ENCODE data around the gene LSAMP.

DNA sequence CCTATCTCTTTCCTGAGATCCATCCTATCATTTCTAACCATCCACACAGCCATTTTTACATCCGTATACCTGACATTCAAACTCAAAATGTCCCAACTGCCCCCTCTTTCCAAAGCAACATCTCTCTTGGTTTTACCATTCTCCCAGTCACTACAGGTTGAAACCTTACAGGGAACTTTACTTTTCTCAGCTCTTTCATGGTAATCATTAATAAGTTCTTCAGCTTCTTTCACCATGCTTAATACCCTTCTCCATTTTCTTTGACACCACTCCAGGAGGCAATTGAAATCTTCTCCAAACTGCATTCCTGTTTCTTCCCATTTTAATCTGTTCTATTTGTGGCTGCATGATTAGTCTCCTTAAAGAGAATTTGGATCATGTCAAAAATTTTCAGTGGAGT lies 469.5 kb downstream of the LSAMP start:
- TF ChIP-seq, protein P1, sequence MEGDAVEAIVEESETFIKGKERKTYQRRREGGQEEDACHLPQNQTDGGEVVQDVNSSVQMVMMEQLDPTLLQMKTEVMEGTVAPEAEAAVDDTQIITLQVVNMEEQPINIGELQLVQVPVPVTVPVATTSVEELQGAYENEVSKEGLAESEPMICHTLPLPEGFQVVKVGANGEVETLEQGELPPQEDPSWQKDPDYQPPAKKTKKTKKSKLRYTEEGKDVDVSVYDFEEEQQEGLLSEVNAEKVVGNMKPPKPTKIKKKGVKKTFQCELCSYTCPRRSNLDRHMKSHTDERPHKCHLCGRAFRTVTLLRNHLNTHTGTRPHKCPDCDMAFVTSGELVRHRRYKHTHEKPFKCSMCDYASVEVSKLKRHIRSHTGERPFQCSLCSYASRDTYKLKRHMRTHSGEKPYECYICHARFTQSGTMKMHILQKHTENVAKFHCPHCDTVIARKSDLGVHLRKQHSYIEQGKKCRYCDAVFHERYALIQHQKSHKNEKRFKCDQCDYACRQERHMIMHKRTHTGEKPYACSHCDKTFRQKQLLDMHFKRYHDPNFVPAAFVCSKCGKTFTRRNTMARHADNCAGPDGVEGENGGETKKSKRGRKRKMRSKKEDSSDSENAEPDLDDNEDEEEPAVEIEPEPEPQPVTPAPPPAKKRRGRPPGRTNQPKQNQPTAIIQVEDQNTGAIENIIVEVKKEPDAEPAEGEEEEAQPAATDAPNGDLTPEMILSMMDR (conservative IDR thresholded peaks at IDR 0.05) = no peak
- no peak for TF ChIP-seq EZH2 (IDR thresholded peaks at IDR 0.05; ENCODE audit: low read depth)

Data from PC-9 (cell line).